C4-2B (cell line): Measurements from ENCODE around the gene CBX2.

Source experiments
- H3K27ac ChIP-seq: fragments of 450-650 bp; 2 replicates; pipeline ENCODE4 v1.5.1; 2017
- ZFX ChIP-seq: fragments of 450-650 bp; IDR thresholded peaks from 2 replicates; pipeline ENCODE4 v1.6.1; 2017
- TF ChIP-seq, protein P1 (sequence below): fragments of 450-650 bp; conservative IDR thresholded peaks from 2 replicates; pipeline ENCODE4 v1.5.1; 2017; ENCODE audit warnings: mild to moderate bottlenecking

Gene CBX2

DNA sequence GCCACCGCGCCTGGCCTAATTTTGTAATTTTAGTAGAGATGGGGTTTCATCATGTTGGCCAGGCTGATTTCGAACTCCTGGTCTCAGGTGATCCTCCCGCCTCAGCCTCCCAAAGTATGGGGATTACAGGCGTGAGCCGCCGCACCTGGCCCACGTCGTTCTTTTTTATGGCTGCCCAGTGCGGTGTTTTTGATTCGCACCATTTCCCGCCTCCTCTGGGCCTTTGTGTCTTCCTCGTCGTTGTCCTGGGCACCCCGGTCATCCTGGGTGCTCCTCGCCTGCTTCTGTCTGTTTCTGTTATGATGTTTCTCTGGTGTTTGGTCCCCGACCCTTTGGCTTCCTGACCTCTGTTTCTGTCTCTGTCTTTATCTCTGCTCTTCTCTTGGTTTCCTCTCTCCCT lies 46.3 kb downstream of the CBX2 start:
- TF ChIP-seq ZFX, result no peak
- TF ChIP-seq, protein P1, sequence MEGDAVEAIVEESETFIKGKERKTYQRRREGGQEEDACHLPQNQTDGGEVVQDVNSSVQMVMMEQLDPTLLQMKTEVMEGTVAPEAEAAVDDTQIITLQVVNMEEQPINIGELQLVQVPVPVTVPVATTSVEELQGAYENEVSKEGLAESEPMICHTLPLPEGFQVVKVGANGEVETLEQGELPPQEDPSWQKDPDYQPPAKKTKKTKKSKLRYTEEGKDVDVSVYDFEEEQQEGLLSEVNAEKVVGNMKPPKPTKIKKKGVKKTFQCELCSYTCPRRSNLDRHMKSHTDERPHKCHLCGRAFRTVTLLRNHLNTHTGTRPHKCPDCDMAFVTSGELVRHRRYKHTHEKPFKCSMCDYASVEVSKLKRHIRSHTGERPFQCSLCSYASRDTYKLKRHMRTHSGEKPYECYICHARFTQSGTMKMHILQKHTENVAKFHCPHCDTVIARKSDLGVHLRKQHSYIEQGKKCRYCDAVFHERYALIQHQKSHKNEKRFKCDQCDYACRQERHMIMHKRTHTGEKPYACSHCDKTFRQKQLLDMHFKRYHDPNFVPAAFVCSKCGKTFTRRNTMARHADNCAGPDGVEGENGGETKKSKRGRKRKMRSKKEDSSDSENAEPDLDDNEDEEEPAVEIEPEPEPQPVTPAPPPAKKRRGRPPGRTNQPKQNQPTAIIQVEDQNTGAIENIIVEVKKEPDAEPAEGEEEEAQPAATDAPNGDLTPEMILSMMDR, result no peak
- no peak overlapping the region for H3K27ac ChIP-seq

GRCh38 chr17:79824893-79825579 lies 47.1 kb downstream of the CBX2 start:
- TF ChIP-seq, protein P1, result no peak

GRCh38 chr17:79825580-79825921 lies 47.6 kb downstream of the CBX2 start:
- TF ChIP-seq ZFX, result no peak
- TF ChIP-seq, protein P1, result no peak
- H3K27ac ChIP-seq, result no peak overlapping the region; the same call in 1 of the 2 replicates

More at GRCh38 chr17:79824893-79825579, 47.1 kb downstream of the CBX2 start:
- no peak overlapping the region for H3K27ac ChIP-seq

- peak overlapping the region; percentile 1; the same call in 1 of the 2 replicates for H3K27ac ChIP-seq
- TF ChIP-seq ZFX, result no peak
- TF ChIP-seq, protein P1, result no peak
These were observed 48.3 kb downstream of the CBX2 start for GRCh38 chr17:79826204-79826680.

DNA sequence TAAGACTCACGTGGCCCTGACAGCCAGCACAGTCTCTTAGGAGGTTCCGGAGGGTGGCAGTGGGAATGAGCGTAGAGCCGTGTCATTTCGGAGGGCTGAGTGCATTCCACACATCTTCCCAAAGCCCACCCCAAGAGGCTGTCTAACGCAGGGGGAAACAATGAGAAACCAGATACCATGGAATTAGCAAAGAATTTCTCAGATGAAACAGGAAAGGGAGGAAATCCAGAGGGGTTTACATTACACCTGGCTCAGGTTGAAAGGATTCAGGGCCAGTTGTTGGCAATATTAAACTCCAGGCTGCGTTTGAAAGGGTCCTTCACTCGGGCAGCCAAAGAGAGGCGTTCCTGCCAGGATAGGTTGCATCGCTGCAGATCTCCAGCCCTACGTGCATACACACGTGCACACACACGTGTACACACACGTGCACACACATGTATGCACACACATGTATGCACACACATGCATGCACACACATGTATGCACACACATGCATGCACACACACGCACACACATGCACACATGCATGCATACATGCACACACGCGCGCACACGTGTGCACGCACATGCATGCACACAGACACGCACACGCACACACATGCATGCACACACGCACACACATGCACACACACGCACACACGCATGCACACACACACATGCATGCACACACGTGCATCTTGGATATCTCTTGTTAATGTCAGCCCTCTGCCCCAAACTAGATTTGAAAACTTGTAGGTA lies 49.1 kb downstream of the CBX2 start:
- peak overlapping the region; percentile 98 for H3K27ac ChIP-seq
- TF ChIP-seq ZFX, result no peak
- TF ChIP-seq, protein P1, result no peak

DNA sequence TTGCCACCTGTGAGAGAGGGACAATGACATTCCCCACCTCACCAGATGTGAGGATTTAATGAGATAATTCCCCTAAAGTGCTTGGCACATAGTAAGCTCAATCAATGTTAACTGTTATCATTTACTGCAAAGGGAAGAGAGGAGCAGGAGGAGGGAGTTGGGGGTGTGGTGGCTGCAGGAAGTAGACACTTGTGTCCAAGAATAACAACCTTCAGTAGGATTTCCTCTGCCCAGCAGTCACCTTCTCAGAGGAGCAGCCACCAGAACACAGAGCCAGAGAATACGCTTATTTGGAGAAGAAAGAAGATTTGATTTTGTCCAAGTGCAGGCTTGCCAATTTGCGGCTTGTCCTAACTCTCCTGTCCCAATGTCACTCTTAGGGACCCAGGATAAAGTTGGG lies 51.1 kb downstream of the CBX2 start:
- peak overlapping the region; percentile 98 for H3K27ac ChIP-seq
- TF ChIP-seq ZFX, result no peak
- TF ChIP-seq, protein P1, result no peak

DNA sequence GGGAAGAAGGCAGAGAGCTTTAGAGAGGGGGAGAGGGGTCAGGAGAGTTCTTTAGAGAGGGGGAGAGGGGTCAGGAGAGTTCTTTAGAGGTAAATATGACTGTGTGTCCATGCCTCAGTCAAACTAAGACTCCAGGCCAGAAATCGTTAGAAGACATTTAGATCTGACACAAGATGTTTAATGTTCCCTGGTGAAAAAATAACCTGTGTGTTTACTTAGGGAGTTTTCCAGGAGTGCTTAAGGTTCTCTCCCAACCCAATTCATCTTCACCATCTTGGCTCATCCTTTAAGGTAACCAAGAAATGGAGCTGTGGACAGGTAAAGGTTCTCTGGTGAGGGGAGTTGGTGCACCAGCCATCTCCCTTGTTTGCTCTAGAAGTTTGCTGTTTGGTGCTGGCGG lies 51.5 kb downstream of the CBX2 start:
- no peak for TF ChIP-seq ZFX
- TF ChIP-seq, protein P1, result no peak
- H3K27ac ChIP-seq, result peak overlapping the region; percentile 98
